OCI-LY7 (cell line): ENCODE data around the gene ZNF70. TPM values are rescaled to one million over a fixed set of nuclear protein-coding genes. Genes with fewer than 3 reads are reported as not detected.

Source experiments
- BruUV-seq: library from RNA; stranded (reverse); fragments of 400-500 nt; replicated peaks from 2 replicates; lab custom pipeline; 2021; lab: Mats Ljungman, UMichigan
- CTCF ChIA-PET: fragments of 300-600 bp; sonication (Branson Sonifier 250); formaldehyde crosslinking; loops from one replicate; lab custom pipeline; 2022; ENCODE audit warnings: antibody characterized with exemption; ENCODE audit not compliant: unreplicated experiment; lab: Charles Lee
- POLR2A ChIA-PET: fragments of 300-600 bp; sonication (Branson Sonifier 250); formaldehyde crosslinking; loops from one replicate; lab custom pipeline; 2022; ENCODE audit warnings: antibody characterized with exemption; lab: Charles Lee
- DNase-seq: peaks from one replicate; pipeline ENCODE4 v3.0.0-alpha.2; 2015; ENCODE audit warnings: low spot score
- H2AFZ ChIP-seq: fragments of 200-600 bp; sonication (generic), shearing (Covaris generic); 2 replicates; pipeline ENCODE4 v1.6.1; 2014; ENCODE audit warnings: mild to moderate bottlenecking, antibody characterized with exemption, low read length, moderate library complexity
- H3K27ac ChIP-seq: fragments of 200-600 bp; sonication (generic); 2 replicates; pipeline ENCODE4 v1.5.1; 2014; ENCODE audit warnings: mixed run types, low read depth, mild to moderate bottlenecking, moderate library complexity, low read length, inconsistent platforms; ENCODE audit not compliant: poor library complexity, severe bottlenecking
- H3K36me3 ChIP-seq: fragments of 200-600 bp; sonication (generic); 2 replicates; pipeline ENCODE4 v1.6.1; 2014; ENCODE audit warnings: mild to moderate bottlenecking, antibody characterized with exemption, low read length, moderate library complexity, mixed read lengths; ENCODE audit not compliant: insufficient read depth
- H3K4me1 ChIP-seq: fragments of 200-600 bp; sonication (generic); 2 replicates; pipeline ENCODE4 v1.5.1; 2014; ENCODE audit warnings: mild to moderate bottlenecking, low read length; ENCODE audit not compliant: insufficient read depth, poor library complexity, severe bottlenecking
- H3K4me2 ChIP-seq: fragments of 200-600 bp; sonication (generic); 2 replicates; pipeline ENCODE4 v1.6.1; 2014; ENCODE audit warnings: mild to moderate bottlenecking, low read length
- H3K4me3 ChIP-seq: fragments of 200-600 bp; sonication (generic); 2 replicates; pipeline ENCODE4 v1.5.1; 2014; ENCODE audit warnings: mild to moderate bottlenecking, low read depth, low read length; ENCODE audit not compliant: poor library complexity, severe bottlenecking
- H3K79me2 ChIP-seq: fragments of 200-600 bp; sonication (generic); 2 replicates; pipeline ENCODE4 v1.6.1; 2016; ENCODE audit warnings: low read depth, mild to moderate bottlenecking, low read length, moderate library complexity, mixed read lengths; ENCODE audit not compliant: insufficient read depth
- H3K9me2 ChIP-seq: fragments of 200-600 bp; sonication (generic); 2 replicates; pipeline ENCODE4 v1.6.1; 2016; ENCODE audit warnings: mild to moderate bottlenecking, low read length, mixed read lengths; ENCODE audit not compliant: insufficient read depth
- H3K9me3 ChIP-seq: fragments of 200-600 bp; sonication (generic); 2 replicates; pipeline ENCODE4 v1.6.1; 2014; ENCODE audit warnings: mild to moderate bottlenecking, mixed run types, low read length, mixed read lengths
- H4K20me1 ChIP-seq: fragments of 200-600 bp; sonication (generic); 2 replicates; pipeline ENCODE4 v1.6.1; 2014; ENCODE audit warnings: mild to moderate bottlenecking, antibody characterized with exemption, low read length, moderate library complexity, mixed read lengths; ENCODE audit not compliant: insufficient read depth
- CTCF ChIP-seq: fragments of 200-600 bp; sonication (generic); conservative IDR thresholded peaks from 2 replicates; pipeline ENCODE4 v1.5.1; 2014; ENCODE audit warnings: mild to moderate bottlenecking, antibody characterized with exemption, low read length, moderate library complexity, mixed read lengths
- EZH2phosphoT487 ChIP-seq: fragments of 200-600 bp; sonication (generic); IDR thresholded peaks from 2 replicates; pipeline ENCODE4 v1.6.1; 2018; ENCODE audit warnings: low read depth, borderline replicate concordance, mild to moderate bottlenecking, mixed run types, antibody characterized with exemption, low read length, moderate library complexity, mixed read lengths
- intact Hi-C: fragments of 100-400 bp; cut with micrococcal nuclease; formaldehyde crosslinking; loops from one replicate; pipeline ENCODE4 v1.10.0; 2022; ENCODE audit not compliant: unreplicated experiment
- total RNA-seq, 2 experiments: library from RNA; depleted of rRNA in 1 of 2; stranded (reverse); fragments of >200 nt in 1 of 2; shearing (Covaris generic) in 1 of 2; gene quantifications; 2 replicates each; pipeline ENCODE4 v1.2.3, GENCODE V29; 2014 to 2022

The ZNF70 gene
- total RNA-seq, 2 experiments from 2014 or later = 6.0 to 8.4 TPM

DNA sequence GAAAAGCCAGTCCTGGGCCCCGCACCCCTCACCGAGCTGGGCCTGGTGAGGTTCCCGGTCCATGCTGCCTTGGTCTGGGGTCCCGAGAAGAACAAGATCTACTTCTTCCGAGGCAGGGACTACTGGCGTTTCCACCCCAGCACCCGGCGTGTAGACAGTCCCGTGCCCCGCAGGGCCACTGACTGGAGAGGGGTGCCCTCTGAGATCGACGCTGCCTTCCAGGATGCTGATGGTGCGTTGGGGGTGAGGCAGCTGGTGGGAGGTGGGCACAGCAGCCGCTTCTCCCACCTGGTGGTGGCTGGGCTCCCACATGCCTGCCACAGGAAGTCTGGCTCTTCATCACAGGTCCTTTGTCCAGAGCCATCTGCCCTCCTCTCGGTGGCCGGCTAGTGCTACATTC lies 31.3 kb upstream of the ZNF70 start:
- no TSS peak for BruUV-seq
- no peak for DNase-seq
- Histone ChIP-seq H3K36me3 (no peaks in the 10 kb centered on the region), H4K20me1 (no peaks in the 10 kb centered on the region), H3K79me2 (no peaks in the 10 kb centered on the region; the same call in 1 of the 2 replicates), H2AFZ (no peak overlapping the region), H3K4me1 (peaks cover 18% of the 10 kb centered on the region), H3K4me2 (no peak overlapping the region), H3K9me3 (no peaks in the 10 kb centered on the region), H3K4me3 (no peak overlapping the region), H3K9me2 (no peaks in the 10 kb centered on the region), H3K27ac (no peak overlapping the region)
- intact Hi-C loops = no loop called here
- POLR2A ChIA-PET = no interaction called here
- CTCF ChIA-PET = no interaction called here
- no peak for TF ChIP-seq CTCF
- TF ChIP-seq EZH2phosphoT487 = no peak

- Histone ChIP-seq H2AFZ (no peak overlapping the region), H3K4me1 (peaks cover 18% of the 10 kb centered on the region), H3K36me3 (no peaks in the 10 kb centered on the region), H3K27ac (no peak overlapping the region), H3K9me2 (no peaks in the 10 kb centered on the region), H3K9me3 (no peaks in the 10 kb centered on the region), H3K4me3 (no peak overlapping the region), H4K20me1 (no peaks in the 10 kb centered on the region), H3K4me2 (no peak overlapping the region), H3K79me2 (no peaks in the 10 kb centered on the region)
- intact Hi-C loops = no loop called here
- no peak for DNase-seq
- TF ChIP-seq EZH2phosphoT487 (no peak), CTCF (no peak)
- CTCF ChIA-PET = no interaction called here
- POLR2A ChIA-PET = no interaction called here
- no TSS peak for BruUV-seq
Observed at GRCh38 chr22:23781511-23782183, 30.7 kb upstream of the ZNF70 start.

DNA sequence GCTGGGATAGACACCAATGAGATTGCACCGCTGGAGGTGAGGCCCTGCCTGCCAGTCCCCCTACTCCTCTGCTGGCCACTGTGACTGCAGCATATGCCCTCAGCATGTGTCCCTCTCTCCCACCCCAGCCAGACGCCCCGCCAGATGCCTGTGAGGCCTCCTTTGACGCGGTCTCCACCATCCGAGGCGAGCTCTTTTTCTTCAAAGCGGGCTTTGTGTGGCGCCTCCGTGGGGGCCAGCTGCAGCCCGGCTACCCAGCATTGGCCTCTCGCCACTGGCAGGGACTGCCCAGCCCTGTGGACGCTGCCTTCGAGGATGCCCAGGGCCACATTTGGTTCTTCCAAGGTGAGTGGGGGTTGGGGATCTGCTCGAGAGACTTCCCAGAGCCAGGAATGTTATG lies 30.2 kb upstream of the ZNF70 start:
- TF ChIP-seq EZH2phosphoT487 (no peak), CTCF (no peak)
- intact Hi-C loops = no loop called here
- Histone ChIP-seq H3K9me2 (no peaks in the 10 kb centered on the region), H3K36me3 (no peaks in the 10 kb centered on the region), H3K27ac (no peak overlapping the region), H3K4me3 (no peak overlapping the region), H3K4me2 (no peak overlapping the region), H3K79me2 (no peaks in the 10 kb centered on the region), H2AFZ (no peak overlapping the region), H4K20me1 (no peaks in the 10 kb centered on the region), H3K4me1 (peaks cover 12% of the 10 kb centered on the region), H3K9me3 (no peaks in the 10 kb centered on the region)
- DNase-seq = no peak
- no TSS peak for BruUV-seq
- ChIA-PET POLR2A (no interaction called here), CTCF (no interaction called here)
